Activated gamma-delta T cell treated with Interleukin-2 at 50 U/mL for 16 hours (primary cell): ENCODE results near the gene CAPN11.
"Not testable (repeated sequence)": the region's sequence is repeated elsewhere in the genome, so short reads cannot be mapped to it uniquely, and the experiment has no call there.

Experiments used
- DNase-seq: peaks from one replicate; pipeline ENCODE4 v3.0.0-alpha.2; 2020

CAPN11 gene

GRCh38 chr6:44183783-44184182 lies 25.2 kb downstream of the CAPN11 start:
- DNase-seq: no peak

GRCh38 chr6:44185356-44185755 lies 26.7 kb downstream of the CAPN11 start:
- not testable (repeated sequence) for DNase-seq

GRCh38 chr6:44185953-44186634 lies 27.5 kb downstream of the CAPN11 start:
- no peak for DNase-seq

GRCh38 chr6:44186635-44187025 lies 28.0 kb downstream of the CAPN11 start:
- DNase-seq: no peak

GRCh38 chr6:44188819-44189218 lies 30.2 kb downstream of the CAPN11 start:
- DNase-seq: no peak

GRCh38 chr6:44189257-44189656 lies 30.6 kb downstream of the CAPN11 start:
- no peak for DNase-seq

GRCh38 chr6:44190715-44191114 lies 32.1 kb downstream of the CAPN11 start:
- DNase-seq: no peak

GRCh38 chr6:44192428-44193041 lies 33.9 kb downstream of the CAPN11 start:
- no peak for DNase-seq

GRCh38 chr6:44193307-44193910 lies 34.8 kb downstream of the CAPN11 start:
- DNase-seq: no peak

- no peak for DNase-seq
Observed at GRCh38 chr6:44194326-44194725, 35.7 kb downstream of the CAPN11 start.

- DNase-seq: not testable (repeated sequence)
Observed at GRCh38 chr6:44196351-44196750, 37.7 kb downstream of the CAPN11 start.

- DNase-seq: no peak
Observed at GRCh38 chr6:44198684-44199083, 40.1 kb downstream of the CAPN11 start.

GRCh38 chr6:44199883-44200282 lies 41.3 kb downstream of the CAPN11 start:
- DNase-seq: no peak

GRCh38 chr6:44201200-44201599 lies 42.6 kb downstream of the CAPN11 start:
- DNase-seq: no peak

GRCh38 chr6:44201638-44202303 lies 43.2 kb downstream of the CAPN11 start:
- DNase-seq: no peak

GRCh38 chr6:44202332-44202971 lies 43.8 kb downstream of the CAPN11 start:
- no peak for DNase-seq

GRCh38 chr6:44202972-44203750 lies 44.5 kb downstream of the CAPN11 start:
- no peak for DNase-seq

GRCh38 chr6:44203955-44204354 lies 45.3 kb downstream of the CAPN11 start:
- DNase-seq: no peak

GRCh38 chr6:44207966-44208365 lies 49.3 kb downstream of the CAPN11 start:
- DNase-seq: no peak

GRCh38 chr6:44211284-44211683 lies 52.7 kb downstream of the CAPN11 start:
- DNase-seq: no peak

GRCh38 chr6:44214307-44214706 lies 55.7 kb downstream of the CAPN11 start:
- no peak for DNase-seq

- no peak for DNase-seq
Observed at GRCh38 chr6:44216677-44217331, 58.2 kb downstream of the CAPN11 start, which contains the start of gene MYMX. Gene MYMX (plus strand): TSS chr6:44216926. CDS start chr6:44217472, 546 bp downstream.
